ENCODE measurements around the gene HNF4A. TPM values are rescaled to one million over a fixed set of nuclear protein-coding genes. Genes with fewer than 3 reads are reported as not detected.

The HNF4A gene
- total and polyA plus RNA-seq, 2 of the 13 experiments (the other 11 are each of a cell fraction or from before 2014, with no cell fraction given), result 80.9 to 169 TPM

DNA sequence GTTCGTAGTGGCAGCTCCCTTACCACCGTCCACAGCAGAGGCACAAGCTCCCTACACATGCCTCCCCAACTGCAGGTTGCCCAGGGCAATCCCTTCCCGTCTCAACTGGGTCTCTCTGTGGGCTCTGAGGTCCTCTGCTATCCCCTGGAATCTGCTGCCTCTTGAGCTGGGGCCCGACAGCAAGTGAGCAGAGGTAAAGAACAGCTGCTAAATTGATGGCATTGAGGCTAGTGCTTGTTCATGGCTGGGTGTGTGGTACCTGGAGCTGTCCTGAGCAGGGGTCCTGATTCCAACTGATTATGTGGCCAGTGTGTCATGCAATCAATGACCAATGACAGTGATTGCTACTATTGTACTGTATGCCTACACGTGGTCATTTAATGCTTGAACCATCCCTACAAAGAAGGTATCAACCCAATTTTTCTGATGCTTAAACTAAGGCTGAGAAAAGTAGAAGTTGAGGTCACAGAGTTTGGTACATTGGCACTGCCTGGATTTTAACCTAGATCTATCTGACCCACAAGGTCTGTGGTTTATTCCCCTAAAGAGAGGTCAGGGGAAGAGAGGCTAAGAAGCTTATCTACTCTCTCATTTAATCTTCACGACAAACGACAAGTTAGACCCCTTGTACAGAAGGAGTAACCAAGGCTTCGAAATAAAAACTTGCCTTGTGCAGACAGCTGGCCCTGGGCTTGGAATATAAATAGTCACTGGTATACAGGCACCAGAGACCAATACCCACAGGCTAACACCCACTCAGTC is 41.1 kb downstream of the HNF4A start (continued):
- TF ChIP-seq, protein P1, sequence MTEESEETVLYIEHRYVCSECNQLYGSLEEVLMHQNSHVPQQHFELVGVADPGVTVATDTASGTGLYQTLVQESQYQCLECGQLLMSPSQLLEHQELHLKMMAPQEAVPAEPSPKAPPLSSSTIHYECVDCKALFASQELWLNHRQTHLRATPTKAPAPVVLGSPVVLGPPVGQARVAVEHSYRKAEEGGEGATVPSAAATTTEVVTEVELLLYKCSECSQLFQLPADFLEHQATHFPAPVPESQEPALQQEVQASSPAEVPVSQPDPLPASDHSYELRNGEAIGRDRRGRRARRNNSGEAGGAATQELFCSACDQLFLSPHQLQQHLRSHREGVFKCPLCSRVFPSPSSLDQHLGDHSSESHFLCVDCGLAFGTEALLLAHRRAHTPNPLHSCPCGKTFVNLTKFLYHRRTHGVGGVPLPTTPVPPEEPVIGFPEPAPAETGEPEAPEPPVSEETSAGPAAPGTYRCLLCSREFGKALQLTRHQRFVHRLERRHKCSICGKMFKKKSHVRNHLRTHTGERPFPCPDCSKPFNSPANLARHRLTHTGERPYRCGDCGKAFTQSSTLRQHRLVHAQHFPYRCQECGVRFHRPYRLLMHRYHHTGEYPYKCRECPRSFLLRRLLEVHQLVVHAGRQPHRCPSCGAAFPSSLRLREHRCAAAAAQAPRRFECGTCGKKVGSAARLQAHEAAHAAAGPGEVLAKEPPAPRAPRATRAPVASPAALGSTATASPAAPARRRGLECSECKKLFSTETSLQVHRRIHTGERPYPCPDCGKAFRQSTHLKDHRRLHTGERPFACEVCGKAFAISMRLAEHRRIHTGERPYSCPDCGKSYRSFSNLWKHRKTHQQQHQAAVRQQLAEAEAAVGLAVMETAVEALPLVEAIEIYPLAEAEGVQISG (CRISPR knock-in tag; IDR thresholded peaks at IDR 0.05), result peak; percentile 31; the same call in 1 of the 2 replicates
- TF ChIP-seq NRL (CRISPR knock-in tag; IDR thresholded peaks at IDR 0.05; ENCODE audit: borderline replicate concordance) (no peak), MNT (IDR thresholded peaks at IDR 0.05) (no peak), ELF1 (CRISPR knock-in tag; IDR thresholded peaks at IDR 0.05) (no peak), ZNF335 (CRISPR knock-in tag; IDR thresholded peaks at IDR 0.05) (no peak), NCOR1 (IDR thresholded peaks at IDR 0.05; ENCODE audit: borderline replicate concordance, low read length) (no peak), TOE1 (CRISPR knock-in tag; IDR thresholded peaks at IDR 0.05) (no peak), ZNF383 (CRISPR knock-in tag; IDR thresholded peaks at IDR 0.05; ENCODE audit: borderline replicate concordance) (0 out of 2 replicates have a peak, but pooled peaks have one; percentile 27), ZBTB38 (CRISPR knock-in tag; IDR thresholded peaks at IDR 0.05) (peak; percentile 81), TAF1 (CRISPR knock-in tag; IDR thresholded peaks at IDR 0.05) (no peak), EEA1 (CRISPR knock-in tag; IDR thresholded peaks at IDR 0.05; ENCODE audit: borderline replicate concordance) (0 out of 2 replicates have a peak, but pooled peaks have one; percentile 56), POGZ (CRISPR knock-in tag; IDR thresholded peaks at IDR 0.05) (no peak), ZNF362 (CRISPR knock-in tag; IDR thresholded peaks at IDR 0.05; ENCODE audit: borderline replicate concordance) (no peak), ZNF556 (CRISPR knock-in tag; IDR thresholded peaks at IDR 0.05; ENCODE audit: borderline replicate concordance) (no peak), RAD21 (CRISPR knock-in tag; IDR thresholded peaks at IDR 0.05) (no peak), TP53 (CRISPR knock-in tag; conservative IDR thresholded peaks at IDR 0.05) (no peak), HMG20B (CRISPR knock-in tag; conservative IDR thresholded peaks at IDR 0.05) (no peak), ATRX (CRISPR knock-in tag; IDR thresholded peaks at IDR 0.05; ENCODE audit: borderline replicate concordance) (no peak), IRF2 (CRISPR knock-in tag; IDR thresholded peaks at IDR 0.05) (0 out of 2 replicates have a peak, but pooled peaks have one; percentile 23), DNMT1 (CRISPR knock-in tag; IDR thresholded peaks at IDR 0.05) (peak; percentile 83; the same call in 1 of the 2 replicates)
- TF ChIP-seq, protein P2, sequence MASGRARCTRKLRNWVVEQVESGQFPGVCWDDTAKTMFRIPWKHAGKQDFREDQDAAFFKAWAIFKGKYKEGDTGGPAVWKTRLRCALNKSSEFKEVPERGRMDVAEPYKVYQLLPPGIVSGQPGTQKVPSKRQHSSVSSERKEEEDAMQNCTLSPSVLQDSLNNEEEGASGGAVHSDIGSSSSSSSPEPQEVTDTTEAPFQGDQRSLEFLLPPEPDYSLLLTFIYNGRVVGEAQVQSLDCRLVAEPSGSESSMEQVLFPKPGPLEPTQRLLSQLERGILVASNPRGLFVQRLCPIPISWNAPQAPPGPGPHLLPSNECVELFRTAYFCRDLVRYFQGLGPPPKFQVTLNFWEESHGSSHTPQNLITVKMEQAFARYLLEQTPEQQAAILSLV (CRISPR knock-in tag; IDR thresholded peaks at IDR 0.05; ENCODE audit: borderline replicate concordance), result peak; percentile 81; the same call in 1 of the 2 replicates
- TF ChIP-seq, protein P3, sequence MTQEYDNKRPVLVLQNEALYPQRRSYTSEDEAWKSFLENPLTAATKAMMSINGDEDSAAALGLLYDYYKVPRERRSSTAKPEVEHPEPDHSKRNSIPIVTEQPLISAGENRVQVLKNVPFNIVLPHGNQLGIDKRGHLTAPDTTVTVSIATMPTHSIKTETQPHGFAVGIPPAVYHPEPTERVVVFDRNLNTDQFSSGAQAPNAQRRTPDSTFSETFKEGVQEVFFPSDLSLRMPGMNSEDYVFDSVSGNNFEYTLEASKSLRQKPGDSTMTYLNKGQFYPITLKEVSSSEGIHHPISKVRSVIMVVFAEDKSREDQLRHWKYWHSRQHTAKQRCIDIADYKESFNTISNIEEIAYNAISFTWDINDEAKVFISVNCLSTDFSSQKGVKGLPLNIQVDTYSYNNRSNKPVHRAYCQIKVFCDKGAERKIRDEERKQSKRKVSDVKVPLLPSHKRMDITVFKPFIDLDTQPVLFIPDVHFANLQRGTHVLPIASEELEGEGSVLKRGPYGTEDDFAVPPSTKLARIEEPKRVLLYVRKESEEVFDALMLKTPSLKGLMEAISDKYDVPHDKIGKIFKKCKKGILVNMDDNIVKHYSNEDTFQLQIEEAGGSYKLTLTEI (CRISPR knock-in tag; conservative IDR thresholded peaks at IDR 0.05), result no peak
